ENCODE results near the gene ZNF232.
A peak's percentile ranks its signal among the peaks of the same experiment; 100 is the strongest.
"Not testable (repeated sequence)": the region's sequence is repeated elsewhere in the genome, so short reads cannot be mapped to it uniquely, and the experiment has no call there.

ZNF232 gene

DNA sequence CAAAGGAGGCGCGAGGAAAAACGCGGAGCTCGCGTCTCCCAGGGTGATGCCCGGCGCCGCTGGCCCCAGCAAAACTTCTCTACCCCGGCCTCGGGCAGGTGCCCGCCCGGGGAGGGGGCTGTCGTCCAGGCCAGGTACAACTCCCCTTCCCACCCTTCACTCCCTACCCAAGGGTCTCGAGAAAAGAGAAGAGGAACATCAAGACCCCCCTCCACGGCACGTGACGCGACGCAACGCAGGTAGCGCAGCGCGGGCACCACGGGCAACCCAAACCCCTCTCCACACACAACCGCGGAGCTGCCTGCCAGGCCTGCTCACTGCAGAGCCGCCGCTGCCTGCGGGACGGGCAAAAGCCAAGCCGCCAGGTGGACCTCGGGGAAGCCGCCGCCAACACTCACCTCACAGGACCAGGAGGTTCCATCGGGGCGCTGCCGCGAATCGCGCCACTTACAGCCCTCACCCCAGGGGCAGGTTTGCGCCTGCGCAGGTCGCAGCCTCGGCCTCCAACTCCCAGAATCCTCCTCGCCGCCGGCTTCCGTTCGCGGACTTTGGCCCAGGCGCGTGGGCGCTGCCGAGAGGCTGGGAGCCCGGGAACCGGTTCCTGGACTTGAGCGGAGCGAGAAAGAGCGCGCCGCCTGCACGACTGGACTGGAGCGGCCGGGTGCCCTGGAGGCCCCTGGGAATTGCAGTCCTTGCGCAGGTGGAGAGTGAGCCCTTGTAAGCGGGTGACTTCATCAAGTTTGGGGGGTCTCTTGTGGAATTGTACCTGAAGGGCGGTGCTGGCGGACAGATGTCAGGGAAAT is at the start of gene ZNF232:
TSS of gene ZNF232 (minus strand) at position 477 of the 803 bp plus-strand sequence. CDS start at position 421, 56 bp downstream.
- peak; percentile 93 for DNase-seq

DNA sequence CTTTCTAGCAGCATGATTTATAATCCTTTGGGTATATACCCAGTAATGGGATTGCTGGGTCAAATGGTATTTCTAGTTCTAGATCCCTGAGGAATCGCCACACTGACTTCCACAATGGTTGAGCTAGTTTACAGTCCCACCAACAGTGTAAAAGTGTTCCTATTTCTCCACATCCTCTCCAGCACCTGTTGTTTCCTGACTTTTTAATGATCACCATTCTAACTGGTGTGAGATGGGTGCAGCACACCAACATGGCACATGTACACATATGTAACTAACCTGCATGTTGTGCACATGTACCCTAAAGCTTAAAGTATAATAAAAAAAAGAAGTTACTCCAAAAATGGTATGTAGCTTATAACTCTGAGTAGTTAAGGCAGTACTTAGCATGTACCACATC is 49.0 kb upstream of the ZNF232 start:
- not testable (repeated sequence) for DNase-seq

DNA sequence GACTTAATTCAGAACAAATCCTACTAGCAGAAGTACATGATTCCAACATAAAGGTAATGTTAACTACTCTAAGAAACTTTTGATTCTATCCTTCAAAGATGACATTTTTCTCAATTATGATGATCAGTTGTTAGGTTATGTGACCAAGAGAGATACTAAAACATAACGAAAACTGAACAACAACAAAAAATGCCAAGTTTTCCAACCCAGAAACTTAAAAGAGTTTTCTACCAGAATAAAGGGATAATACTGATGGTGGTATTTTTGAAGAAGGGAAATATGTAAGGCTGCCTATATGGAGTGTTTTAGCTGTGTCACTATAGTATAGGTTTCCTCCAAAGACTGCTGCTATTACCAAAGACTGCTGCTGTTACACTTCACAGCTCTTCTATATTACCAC is 34.4 kb upstream of the ZNF232 start:
- not testable (repeated sequence) for DNase-seq

DNA sequence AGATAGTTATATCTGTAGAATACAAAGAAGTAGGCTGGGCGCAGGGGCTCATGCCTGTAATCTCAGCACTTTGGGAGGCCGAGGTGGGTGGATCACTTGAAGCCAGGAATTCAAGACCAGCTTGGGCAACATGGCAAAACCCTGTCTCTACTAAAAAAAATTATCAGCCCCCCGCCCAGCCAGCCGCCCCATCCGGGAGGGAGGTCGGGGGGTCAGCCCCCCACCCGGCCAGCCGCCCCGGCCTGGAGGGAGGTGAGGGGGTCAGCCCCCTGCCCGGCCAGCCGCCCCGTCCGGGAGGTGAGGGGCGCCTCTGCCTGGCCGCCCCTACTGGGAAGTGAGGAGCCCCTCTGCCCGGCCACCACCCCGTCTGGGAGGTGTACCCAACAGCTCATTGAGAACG is 31.2 kb upstream of the ZNF232 start:
- not testable (repeated sequence) for DNase-seq

DNA sequence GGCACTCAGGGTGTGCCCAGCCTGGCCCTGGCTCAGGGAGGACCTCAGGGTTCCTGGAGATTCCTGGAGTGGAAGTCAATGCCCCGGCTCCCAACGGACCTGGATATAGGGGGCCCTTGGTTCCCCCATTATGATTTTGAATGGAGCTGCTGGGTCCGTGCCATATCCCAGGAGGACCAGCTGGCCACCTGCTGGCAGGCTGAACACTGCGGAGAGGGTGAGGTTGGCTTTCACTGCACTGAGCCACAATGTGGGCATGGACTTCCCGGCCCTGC is 27.7 kb upstream of the ZNF232 start:
- no peak for DNase-seq

DNA sequence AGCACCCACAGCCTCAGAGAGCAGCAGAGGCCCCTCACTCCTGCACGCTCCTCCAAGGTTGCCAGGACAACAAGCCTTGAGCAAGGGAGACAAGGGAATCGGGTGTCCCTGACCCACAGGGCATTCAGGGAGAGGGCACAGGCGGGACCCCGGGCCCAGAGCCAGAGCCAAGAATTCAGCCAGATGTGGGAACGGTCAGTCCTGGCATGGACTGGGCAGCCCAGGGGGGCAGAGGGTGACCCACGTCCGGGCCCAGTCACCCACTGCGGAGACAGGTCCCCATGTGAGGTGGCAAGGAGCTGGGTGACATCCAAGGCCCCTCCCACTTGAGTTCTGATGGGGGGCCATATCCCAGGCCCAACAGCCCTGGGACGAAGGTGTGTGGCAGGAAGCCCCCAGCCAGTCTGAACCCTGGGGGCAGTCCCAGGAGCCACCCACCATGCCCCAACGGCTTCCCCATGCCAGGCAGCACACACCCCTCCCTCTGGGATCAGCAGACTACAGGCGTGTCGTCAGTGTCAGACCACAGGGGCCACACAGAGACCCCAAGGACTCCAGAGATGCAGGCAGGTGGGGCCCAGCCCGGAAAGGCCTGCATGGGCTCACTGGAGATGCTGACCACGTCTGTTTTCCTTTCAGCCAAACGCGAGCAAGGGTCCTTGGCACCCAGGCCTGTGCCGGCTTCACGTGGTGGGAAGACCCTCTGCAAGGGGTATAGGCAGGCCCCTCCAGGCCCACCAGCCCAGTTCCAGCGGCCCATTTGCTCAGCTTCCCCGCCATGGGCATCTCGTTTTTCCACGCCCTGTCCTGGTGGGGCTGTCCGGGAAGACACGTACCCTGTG is 27.2 kb upstream of the ZNF232 start:
- DNase-seq, result no peak

DNA sequence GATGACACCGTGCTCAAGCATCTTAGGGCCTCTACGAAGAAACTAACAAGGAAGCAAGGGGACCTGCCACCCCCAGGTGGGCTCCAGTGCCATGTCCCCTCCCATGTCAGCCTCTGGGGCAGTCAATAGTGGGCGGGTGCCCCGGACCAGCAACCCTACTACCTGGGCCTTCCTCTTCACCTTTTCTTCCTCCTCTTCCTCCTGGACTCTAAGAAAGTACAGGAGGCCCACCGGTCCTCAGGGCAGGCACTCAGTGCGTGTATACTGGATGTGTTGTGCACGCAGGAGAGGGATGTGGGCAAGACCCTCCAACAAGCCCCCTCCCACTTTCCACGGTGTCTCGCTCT is 26.5 kb upstream of the ZNF232 start:
- DNase-seq, result not testable (repeated sequence)

DNA sequence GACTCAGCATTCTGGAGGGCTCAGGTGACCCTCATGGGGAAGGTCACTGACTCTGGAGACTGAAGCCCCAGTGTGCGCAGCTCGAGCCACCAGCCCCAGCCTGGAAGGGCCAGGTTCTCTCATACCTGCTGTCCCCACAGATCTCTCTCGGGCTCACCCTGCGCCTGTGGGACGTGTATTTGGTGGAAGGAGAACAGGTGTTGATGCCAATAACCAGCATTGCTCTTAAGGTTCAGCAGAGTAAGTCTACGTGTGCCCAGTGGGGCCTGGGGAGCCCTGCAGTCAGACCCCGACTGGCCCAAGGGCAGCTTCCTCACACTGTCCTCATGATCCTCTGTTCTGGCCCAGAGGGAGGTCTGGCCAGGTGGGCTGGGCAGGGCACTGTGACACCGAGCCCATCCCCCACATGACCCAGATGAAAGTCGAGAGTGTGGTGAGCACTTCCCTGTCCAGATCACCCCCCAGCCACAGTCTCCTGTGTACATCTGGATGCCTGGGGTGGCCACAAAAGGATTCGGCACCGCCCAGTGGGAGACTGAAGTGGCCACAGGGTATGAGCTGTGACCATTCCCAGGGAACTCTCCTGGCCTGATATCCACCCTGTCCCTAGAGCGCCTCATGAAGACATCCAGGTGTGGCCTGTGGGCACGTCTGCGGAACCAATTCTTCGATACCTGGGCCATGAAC is 26.0 kb upstream of the ZNF232 start:
- not testable (repeated sequence) for DNase-seq

DNA sequence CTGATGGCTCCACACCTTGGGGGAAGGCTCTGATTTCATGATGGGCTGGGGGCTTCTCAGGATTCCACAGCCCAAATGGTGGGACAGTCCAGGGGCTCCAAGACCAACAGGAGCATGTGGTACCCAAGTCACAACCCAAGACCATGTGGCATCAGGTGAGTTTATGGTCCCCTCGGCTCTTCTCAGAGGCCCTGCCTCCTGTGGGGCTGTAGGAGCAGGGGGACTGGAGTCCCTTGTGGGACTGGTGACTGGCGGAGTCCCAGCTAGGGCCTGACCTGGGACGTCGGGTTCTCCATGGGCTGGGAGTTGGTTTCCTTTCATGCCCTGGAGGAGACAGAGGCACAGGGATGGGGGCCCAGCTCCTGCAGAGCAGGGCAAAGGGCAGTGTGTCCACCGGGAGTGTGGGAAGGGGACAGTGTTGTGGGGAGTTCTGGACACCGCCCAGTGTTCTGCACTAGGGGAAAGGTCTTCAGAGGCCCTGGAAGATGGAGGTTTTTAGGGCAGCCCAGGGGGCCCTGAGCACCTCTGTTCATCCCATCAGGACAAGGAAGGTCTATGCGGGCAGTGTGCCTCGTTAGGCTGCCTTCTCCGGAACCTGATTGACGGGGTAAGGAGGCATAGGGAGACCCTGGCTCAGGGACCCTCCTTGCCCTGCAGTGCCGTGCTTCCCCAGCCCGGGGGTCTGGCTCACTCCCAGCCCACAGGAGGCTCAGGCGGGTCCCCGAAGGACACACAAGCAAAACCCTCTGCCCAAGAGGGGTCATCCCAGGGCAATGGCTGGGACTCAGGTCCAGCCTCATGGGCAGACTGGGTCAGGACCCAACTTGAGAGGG is 25.1 kb upstream of the ZNF232 start:
- DNase-seq, result not testable (repeated sequence)

DNA sequence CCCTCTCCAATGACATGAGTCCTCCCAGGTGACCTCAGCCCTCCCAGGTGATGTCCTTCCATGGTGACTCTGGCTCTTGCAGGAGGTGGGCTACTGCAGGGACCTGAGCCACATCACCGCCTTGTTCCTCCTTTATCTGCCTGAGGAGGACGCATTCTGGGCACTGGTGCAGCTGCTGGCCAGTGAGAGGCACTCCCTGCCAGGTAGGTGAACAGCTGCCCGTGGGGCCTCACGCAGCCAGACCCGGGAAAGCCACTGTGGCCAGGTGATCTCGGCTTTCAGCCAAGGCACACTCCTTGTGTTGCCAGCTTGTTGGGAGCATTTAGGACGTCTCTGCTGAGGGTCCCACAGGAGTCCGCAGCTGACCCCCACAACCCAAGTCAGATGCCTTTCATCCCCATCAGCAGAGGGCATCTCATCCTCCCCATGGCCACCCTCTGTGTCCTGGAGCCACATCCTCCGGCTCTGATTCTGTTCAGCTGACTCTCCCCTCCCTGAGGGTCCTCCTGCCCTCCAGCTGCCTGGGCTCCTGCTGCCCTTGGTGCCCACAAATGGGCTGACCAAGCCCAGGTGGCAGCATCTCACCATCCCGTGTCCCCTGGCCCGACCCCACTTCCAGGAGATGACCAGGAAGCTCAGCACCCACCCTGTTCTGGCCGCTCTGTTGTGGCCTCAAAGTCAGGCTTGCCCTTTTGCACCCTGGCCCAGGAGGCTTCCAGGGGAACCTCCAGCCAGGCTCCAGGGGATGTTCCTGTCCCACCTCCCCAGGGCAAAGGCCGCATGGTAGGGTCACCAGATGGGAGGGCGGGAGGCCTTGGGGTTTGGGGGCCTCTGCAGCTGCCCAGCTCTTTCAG is 24.3 kb upstream of the ZNF232 start:
- no peak for DNase-seq

DNA sequence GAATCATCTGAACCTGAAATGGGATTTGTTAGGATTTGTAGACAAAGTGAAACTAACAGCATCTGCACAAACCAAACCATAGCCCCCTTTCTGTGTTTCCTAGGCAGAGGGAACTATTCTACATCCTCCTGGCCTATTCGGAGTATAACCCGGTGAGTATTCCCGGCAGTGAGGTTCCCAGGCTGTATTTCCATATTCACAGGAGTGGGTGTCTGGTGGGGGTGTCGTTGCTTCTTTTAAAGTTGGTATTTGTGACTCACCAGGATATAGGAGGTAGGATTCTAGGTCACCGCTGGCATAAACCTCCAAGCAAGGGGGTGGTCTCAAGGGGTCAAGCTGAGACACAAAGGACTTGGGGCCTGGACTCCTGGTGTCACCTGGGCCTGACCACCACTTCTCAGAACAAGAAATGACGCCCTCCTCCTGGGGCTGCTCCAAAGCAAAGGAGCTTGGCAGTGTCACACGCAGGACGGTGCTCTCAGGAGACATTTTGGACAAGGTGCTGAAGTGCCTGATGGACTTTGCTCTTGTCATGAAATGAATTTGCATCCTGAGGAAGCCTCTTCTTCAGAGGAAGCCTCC is 23.5 kb upstream of the ZNF232 start:
- DNase-seq, result not testable (repeated sequence)

DNA sequence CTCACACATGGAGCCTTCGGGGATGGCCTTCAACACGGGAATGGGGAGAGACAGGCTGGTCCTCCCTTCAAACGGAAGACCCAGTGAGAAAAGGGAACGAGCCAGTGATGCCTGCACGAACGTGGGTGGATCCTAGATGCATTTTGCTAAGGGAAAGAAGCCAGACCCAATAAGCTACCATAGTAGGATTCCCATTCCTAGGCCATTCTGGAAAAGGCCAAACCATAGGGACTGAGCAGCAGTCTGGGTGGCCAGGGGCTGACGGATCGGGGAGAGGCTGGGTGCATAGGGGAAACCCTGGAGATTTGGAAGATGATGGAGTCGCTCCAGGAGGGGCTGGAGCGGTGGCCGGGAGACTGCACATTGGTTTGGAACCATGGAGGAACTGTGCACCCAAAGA is 22.9 kb upstream of the ZNF232 start:
- not testable (repeated sequence) for DNase-seq

DNA sequence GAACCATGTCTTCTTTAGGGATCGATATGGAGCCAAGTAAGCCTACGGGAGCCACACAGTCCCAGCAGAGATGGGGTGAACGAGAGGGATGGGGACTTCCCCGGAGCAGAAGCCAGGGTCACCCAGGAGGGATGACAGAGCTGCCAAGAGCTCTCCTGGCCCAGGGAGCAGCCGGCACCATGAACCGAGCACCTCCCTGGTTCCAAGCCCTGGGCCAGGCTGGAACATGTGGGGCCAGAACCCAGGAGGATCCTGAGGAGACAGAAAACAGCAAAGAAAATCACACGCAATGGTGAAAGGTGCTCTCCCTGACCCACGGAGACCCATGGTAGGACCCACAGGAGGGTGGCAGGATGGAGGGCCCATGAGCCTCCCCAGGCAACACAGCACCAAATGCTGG is 22.3 kb upstream of the ZNF232 start:
- DNase-seq, result not testable (repeated sequence)

DNA sequence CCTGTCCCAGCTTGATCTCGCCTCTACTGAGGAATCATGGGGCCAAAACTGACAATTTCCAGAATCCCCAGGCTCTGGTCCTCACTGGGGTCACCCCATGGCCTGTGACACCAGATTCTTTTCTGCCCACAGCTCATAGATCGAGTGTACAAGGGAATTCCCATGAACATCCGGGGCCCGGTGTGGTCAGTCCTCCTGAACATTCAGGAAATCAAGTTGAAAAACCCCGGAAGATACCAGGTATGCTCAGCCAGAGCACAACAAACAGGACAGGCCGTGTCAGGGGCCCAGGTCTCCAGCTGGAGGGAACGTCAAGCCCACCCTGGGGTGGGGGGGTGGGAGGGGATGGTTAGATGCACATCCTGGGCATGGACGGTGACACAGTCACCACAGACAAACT is 21.6 kb upstream of the ZNF232 start:
- DNase-seq, result no peak

DNA sequence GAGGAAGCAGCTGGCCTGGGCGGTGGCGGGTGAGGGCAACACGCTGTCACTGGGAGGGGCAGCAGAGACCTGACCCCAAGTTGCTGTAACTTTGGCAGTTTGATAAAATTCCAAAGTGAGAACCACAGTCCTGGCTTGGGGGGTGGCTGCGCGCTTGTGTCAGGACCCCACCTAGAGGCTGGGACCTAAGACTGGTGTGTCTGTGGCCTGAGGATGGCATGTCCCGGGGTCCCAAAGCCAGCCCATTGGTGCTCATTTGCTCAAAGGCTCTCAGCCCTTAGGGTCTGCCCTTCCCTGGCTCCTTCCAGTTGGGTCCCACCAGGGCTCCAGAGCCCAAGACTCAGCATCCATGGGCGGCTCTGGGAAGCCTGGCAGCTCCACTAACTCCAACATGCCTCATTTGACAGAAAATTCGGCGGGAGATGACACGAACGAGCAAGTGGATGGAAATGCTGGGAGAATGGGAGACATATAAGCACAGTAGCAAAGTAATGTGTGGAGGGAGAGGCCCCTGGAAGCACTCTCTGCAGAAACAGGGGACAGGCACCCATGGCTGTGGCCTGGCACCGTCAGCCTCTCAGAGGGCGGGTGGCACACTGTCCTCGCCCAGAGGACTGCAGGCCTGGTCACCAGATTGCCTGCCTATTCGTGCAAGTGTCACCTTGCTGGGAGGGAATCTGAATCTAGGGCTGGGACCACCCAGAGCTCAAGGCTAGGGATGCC is 21.0 kb upstream of the ZNF232 start:
- DNase-seq, result not testable (repeated sequence)

DNA sequence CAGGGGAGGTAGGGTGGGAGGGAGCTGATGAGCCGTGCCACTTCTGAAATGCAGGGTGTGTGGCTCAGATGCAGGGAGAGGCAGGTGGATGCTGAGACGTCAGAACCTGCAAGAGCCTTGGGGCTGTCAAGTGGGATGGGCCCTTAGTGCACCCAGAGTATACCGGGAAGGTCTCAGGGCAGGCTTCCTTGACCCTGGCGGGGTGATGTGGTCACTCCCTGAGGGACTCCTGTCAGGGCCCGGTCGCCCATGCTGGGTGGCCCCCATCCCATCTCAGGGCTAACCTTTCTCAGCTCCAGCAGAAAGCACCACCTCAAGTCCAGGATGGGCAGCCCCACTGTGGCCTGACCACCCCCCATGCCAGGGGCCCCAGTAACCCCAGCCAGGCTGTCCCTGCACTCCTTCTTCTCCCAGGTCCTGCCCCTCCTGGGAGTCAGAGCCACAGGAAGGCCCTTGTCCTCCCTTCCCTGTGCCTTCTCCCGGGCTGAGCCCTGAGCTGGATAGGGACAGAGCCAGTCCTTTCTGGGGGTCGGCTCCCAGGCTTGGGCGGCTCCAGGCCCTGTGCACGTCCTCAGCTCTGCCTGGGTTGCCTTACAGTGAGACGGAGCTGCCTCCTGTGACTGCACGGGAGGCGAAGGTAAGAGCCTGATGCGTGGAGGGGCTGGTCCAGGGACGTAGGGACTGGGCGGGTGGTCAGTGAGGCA is 20.3 kb upstream of the ZNF232 start:
- not testable (repeated sequence) for DNase-seq

DNA sequence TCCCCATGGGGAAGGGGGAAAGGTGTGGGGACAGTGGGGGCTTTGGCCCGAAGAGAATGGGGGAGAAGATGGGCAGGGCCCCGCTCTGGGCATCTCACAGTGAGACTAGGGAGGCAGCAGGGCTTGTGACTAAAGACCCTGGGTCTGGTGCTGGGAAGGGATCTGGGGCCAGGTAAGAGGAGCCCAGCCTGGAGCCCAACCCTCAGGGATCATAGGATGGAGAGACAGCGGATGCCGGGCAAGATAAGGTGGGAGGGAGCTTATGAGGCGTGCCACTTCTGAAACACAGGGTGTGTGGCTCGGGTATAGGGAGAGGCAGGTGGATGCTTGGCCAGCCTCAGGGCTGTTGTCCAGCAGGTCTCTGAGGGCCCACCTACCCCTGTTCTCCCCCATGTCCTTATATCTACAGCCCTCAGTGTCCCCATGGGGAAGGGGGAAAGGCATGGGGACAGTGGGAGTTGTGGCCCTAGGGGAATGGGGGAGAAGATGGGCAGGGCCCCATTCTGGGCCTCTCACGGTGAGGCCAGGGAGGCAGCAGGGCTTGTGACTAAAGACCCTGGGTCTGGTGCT is 19.6 kb upstream of the ZNF232 start:
- DNase-seq, result no peak

DNA sequence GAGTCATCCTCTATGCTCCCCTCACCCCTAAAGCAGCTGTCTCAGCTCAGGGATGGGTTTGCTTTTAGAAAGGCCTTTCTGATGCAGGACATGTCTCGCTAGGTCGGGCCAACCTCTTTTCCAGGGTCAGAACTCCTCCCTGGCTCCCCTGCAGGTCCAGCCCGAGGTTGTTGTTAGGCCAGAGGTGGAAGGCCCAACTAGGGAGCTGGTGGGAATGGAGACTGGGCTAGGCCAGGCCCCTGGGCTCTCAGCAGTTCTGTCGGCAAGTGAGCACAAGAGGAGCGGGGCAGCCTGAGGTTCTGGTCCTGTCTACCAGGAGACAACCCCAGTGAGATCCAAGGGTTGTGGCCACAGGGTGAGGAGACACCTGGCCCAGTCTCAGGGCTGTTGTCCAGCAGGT is 19.0 kb upstream of the ZNF232 start:
- not testable (repeated sequence) for DNase-seq

DNA sequence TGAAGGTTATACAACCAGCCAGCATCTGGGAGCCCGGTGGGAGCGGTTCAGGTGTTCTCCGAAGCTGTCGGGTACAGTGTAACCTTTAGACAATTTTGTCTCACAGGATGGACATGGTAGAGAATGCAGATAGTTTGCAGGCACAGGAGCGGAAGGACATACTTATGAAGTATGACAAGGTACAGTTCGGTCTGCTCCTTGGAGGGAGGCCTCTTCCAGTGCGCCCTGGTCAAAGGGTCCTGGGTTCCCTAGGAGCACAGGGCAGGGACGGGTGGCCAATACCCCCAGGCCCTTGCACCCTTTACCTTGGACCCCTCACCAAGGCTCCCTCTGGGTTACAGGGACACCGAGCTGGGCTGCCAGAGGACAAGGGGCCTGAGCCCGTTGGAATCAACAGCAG is 18.6 kb upstream of the ZNF232 start:
- DNase-seq, result not testable (repeated sequence)

DNA sequence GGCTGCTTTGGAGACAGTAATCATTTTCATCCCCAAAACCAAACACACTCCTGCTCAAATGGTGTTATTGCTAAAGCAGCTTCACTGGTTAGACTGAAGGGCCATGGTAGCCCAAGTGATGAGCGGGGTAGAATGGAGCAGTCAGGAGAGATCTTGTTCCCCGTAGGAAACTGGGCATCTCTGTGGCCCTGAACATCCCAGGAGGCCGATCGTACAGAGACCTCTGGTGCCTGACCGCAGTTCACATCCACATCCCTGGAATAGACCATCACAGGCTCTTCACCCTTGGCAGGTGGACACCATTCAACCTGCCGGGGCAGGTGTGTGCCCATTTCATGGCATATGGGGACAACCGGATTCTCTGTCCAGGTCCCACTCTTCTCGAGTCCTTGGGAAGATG is 18.1 kb upstream of the ZNF232 start:
- not testable (repeated sequence) for DNase-seq

Data from stimulated activated CD4-positive, alpha-beta T cell treated with anti-CD3 and anti-CD28 coated beads, Interleukin-1b, Interleukin-23, amount 100 ng/mL, for 48 hours (primary cell).